ENCODE data around the gene CIC. TPM values are rescaled to one million over a fixed set of nuclear protein-coding genes. Genes with fewer than 3 reads are reported as not detected.

Gene CIC
- total and polyA plus RNA-seq, 10 of the 15 experiments (the other 5 are each of a cell fraction or from before 2014, with no cell fraction given) = 0.18 to 50.6 (median 7.1) TPM

DNA sequence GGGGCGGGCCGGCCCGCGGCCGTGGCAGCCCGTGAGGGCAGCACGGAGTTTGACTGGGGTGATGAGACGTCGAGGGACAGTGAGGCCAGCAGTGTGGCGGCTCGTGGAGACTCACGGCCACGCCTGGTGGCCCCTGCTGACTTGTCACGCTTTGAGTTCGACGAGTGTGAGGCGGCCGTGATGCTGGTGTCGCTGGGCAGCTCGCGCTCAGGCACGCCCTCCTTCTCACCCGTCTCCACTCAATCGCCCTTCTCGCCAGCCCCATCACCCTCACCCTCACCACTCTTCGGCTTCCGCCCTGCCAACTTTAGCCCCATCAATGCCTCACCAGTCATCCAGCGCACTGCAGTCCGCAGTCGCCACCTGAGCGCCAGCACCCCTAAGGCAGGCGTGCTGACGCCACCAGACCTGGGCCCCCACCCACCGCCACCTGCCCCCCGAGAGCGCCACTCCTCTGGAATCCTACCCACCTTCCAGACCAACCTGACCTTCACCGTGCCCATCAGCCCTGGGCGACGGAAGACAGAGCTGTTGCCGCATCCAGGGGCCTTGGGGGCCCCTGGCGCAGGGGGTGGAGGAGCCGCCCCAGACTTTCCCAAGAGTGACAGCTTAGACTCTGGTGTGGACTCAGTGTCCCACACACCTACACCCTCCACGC lies 4.5 kb downstream of the CIC start:
- no peak for DNase-seq (ENCODE audit: low read depth, low spot score)
- Histone ChIP-seq H2AFZ (ENCODE audit: control insufficient read depth, low read depth, low read length) (no peak overlapping the region), H3K9me3 (replicated peaks; ENCODE audit: control insufficient read depth, insufficient read depth, low read length) (no peaks in the 10 kb centered on the region), H3K4me1 (ENCODE audit: control insufficient read depth, insufficient read depth, low read length) (peaks cover 29% of the 10 kb centered on the region), H3K27ac (ENCODE audit: control insufficient read depth, insufficient read depth) (no peak overlapping the region), H3K9ac (ENCODE audit: control insufficient read depth, insufficient read depth, low read length) (no peak overlapping the region), H3K4me3 (no peak overlapping the region), H4K20me1 (ENCODE audit: control insufficient read depth, insufficient read depth) (no peaks in the 10 kb centered on the region; the same call in 1 of the 2 replicates), H3K4me2 (ENCODE audit: control insufficient read depth, insufficient read depth) (no peak overlapping the region), H3K79me2 (ENCODE audit: control insufficient read depth, insufficient read depth, low read length) (peaks cover 34% of the 10 kb centered on the region), H3K36me3 (ENCODE audit: control insufficient read depth in 2 of 2, insufficient read depth in 2 of 2, low read length in 1 of 2) (peaks cover 3 to 19% of the 10 kb centered on the region in 2 experiments; a peak in 3 of 4 replicates), H3K27me3 (replicated peaks in 1 of 2; ENCODE audit: control insufficient read depth in 2 of 2, insufficient read depth in 2 of 2, low read length in 1 of 2) (no peaks in the 10 kb centered on the region)
- ChIA-PET POLR2A (interaction anchor here (0.6 to 1.0 kb wide), 2 partner anchors 31 to 63 kb away, joined by 3 to 4 read pairs; partner anchors contain the start of gene GSK3A), SMC1A (ENCODE audit: uncharacterized antibody, unreplicated experiment) (no interaction called here), RAD21 (ENCODE audit: unreplicated experiment) (no interaction called here), CTCF (no interaction called here)
- BruUV-seq (replicated peaks) = no TSS peak
- no peak for FAIRE-seq
- in situ Hi-C loops (cut with MboI) (no loop called here), intact Hi-C loops (cut with micrococcal nuclease; ENCODE audit: unreplicated experiment) (no loop called here)
- TF ChIP-seq EZH2 (IDR thresholded peaks at IDR 0.05; ENCODE audit: borderline replicate concordance, control insufficient read depth, low read depth, low read length) = no peak
- no peak for TF ChIP-seq ASH2L (IDR thresholded peaks at IDR 0.05; ENCODE audit: borderline replicate concordance, low read depth)
- no peak for TF ChIP-seq TARDBP (IDR thresholded peaks at IDR 0.05; ENCODE audit: borderline replicate concordance)
- no peak for TF ChIP-seq HCFC1 (IDR thresholded peaks at IDR 0.05; ENCODE audit: low read length)
- no peak for TF ChIP-seq ESRRA (IDR thresholded peaks at IDR 0.05; ENCODE audit: low read length)
- TF ChIP-seq, protein P1, sequence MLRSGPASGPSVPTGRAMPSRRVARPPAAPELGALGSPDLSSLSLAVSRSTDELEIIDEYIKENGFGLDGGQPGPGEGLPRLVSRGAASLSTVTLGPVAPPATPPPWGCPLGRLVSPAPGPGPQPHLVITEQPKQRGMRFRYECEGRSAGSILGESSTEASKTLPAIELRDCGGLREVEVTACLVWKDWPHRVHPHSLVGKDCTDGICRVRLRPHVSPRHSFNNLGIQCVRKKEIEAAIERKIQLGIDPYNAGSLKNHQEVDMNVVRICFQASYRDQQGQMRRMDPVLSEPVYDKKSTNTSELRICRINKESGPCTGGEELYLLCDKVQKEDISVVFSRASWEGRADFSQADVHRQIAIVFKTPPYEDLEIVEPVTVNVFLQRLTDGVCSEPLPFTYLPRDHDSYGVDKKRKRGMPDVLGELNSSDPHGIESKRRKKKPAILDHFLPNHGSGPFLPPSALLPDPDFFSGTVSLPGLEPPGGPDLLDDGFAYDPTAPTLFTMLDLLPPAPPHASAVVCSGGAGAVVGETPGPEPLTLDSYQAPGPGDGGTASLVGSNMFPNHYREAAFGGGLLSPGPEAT (IDR thresholded peaks at IDR 0.05; ENCODE audit: low read depth) = no peak
- no peak for TF ChIP-seq NBN (IDR thresholded peaks at IDR 0.05)
- no peak for TF ChIP-seq RCOR1 (conservative IDR thresholded peaks at IDR 0.05; ENCODE audit: low read depth, low read length)
- TF ChIP-seq MLLT1 (IDR thresholded peaks at IDR 0.05) = no peak
- TF ChIP-seq, protein P2, sequence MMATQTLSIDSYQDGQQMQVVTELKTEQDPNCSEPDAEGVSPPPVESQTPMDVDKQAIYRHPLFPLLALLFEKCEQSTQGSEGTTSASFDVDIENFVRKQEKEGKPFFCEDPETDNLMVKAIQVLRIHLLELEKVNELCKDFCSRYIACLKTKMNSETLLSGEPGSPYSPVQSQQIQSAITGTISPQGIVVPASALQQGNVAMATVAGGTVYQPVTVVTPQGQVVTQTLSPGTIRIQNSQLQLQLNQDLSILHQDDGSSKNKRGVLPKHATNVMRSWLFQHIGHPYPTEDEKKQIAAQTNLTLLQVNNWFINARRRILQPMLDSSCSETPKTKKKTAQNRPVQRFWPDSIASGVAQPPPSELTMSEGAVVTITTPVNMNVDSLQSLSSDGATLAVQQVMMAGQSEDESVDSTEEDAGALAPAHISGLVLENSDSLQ (IDR thresholded peaks at IDR 0.05) = no peak
- no peak for TF ChIP-seq LARP7 (IDR thresholded peaks at IDR 0.05)
- no peak for ATAC-seq
- WGBS (ENCODE audit: insufficient coverage, insufficient replicate concordance, low lambda C conversion rate, missing lambda C conversion rate) = 93% methylated on average over 43 of the region's 43 CpGs

Measured in GM12878 (cell line).